Measurements from ENCODE around the gene MBTD1.

The MBTD1 gene

DNA sequence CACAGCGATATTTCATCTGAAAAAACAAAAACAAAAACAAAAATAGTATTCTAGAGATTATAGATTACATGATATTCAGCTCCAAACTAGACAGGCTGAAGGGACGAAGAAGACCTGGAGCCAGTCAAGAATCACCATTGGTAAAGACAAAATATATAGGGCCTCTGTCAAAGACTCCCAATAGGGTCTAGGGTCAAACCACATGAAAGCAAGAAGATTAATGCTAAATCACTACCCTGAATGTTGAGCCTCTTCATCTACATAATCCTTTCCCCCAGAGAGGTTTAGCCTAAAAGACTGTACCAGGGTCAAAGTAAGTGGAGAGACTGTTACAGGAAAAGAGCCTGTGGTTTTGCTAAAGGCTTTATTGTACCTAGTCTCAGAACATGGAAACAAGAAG is 117.3 kb downstream of the MBTD1 start:
- no peak for DNase-seq

DNA sequence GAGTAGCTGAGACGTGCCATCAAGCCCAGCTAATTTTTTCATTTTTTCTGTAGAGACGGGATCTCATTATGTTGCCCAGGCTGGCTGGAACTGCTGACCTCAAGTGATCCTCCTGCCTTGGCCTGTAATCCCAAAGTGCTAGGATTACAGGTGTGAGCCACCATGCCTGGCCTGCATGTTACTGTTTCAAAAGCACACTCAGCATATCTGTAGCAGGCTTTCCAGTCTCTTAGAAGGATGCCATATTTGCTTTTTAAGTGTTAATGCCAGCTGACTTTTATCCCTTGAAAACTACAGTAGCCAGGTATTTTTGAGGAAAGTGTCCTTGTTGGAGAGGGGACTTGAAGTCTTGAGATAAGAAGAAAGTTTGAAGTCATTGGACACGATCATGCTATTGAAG is 123.9 kb downstream of the MBTD1 start:
- no peak for DNase-seq

DNA sequence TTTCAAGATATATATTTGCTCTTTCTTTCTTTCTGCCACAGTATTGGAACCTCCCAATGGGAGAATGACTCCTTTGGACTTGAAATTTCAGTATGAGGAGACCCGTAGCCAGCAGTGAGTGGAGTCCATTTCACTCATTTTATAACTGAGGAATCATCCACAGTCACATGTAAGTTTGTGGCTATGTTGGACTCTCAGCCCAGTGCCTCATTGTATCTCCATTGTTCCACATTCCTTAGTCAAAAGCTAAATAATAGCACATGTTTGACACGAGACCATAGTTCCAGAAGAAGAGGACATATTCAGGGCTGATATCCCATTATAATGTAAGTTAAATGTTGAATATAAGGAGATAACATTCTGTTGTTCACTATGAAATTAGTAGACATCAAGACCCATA is 126.5 kb downstream of the MBTD1 start:
- DNase-seq = no peak

DNA sequence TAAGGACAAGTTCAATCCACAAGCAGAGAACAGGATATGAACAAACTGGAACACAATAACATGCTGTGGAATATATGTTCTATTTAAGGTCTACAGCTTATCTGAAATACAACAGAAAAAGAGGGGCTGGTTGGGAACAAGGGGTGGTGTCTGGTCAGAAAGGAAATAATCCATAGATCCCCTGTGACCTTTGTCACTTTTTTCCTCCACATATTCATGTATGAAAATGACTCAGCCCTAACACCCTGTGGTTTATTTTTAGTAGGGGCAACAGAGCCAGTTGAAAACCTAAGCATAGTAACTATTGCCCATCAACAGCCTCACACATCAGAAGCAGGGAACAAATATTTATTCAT is 126.9 kb downstream of the MBTD1 start:
- no peak for DNase-seq

DNA sequence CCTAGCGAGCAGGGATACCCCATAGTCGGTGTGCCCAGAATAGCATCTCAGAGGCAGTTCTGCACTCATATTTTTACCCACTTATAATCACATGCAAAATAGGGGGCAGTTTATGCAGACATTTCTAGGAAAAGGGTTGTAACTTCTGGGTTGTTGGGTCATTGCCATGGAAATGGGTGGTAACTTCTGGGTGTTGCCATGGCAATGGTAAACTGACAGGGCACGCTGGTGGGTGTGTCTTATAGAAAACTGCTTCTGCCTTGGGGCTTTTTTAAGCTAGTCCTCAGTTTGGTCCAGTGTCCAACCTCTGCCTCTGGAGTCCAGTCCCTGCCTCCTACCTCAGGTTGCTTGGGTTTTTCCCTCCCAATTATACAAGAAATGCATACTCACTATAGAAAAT is 131.8 kb downstream of the MBTD1 start:
- DNase-seq = no peak
